Endothelial cell of umbilical vein (primary cell): ENCODE results near the gene ZNF618. TPM values are rescaled to one million over a fixed set of nuclear protein-coding genes. Genes with fewer than 3 reads are reported as not detected.

ENCODE experiments used
- BruUV-seq: library from RNA; stranded (reverse); fragments of 400-500 nt; replicated peaks from 2 replicates; lab custom pipeline; 2021; lab: Mats Ljungman, UMichigan
- CTCF ChIA-PET: fragments of 300-600, 350-600 bp; sonication (Branson Sonifier 250); formaldehyde crosslinking; loops from one replicate; lab custom pipeline; 2021; ENCODE audit warnings: antibody characterized with exemption, inconsistent platforms; lab: Charles Lee
- POLR2A ChIA-PET: fragments of 300-600, 350-600 bp; sonication (Branson Sonifier 250); formaldehyde crosslinking; loops from one replicate; lab custom pipeline; 2021; ENCODE audit warnings: antibody characterized with exemption, inconsistent platforms; lab: Charles Lee
- DNase-seq: peaks from one replicate; pipeline ENCODE4 v3.0.0-alpha.2; 2011; ENCODE audit warnings: low read depth, low spot score
- FAIRE-seq: peaks from 2 replicates; lab custom pipeline; 2011; peaks lifted over from hg19 to GRCh38; lab: Jason Lieb, UNC
- H2AFZ ChIP-seq: 2 replicates; pipeline ENCODE4 v1.6.0; 2012; ENCODE audit warnings: low read depth, low read length, control low read depth, inconsistent platforms
- H3K27ac ChIP-seq: 2 replicates; pipeline ENCODE4 v1.5.1; 2011; ENCODE audit warnings: low read depth, mild to moderate bottlenecking, control low read depth, low read length, moderate library complexity; ENCODE audit not compliant: insufficient read depth
- H3K27me3 ChIP-seq, 2 experiments: 2 replicates each; pipeline versions ENCODE4 v1.6.0 to v1.6.1; 2011; ENCODE audit warnings: low read length in 2 of 2, mixed read lengths in 1 of 2; ENCODE audit not compliant: control insufficient read depth in 2 of 2, insufficient read depth in 2 of 2
- H3K36me3 ChIP-seq, 2 experiments: 2 replicates in 1 of 2; 3 replicates in 1 of 2; pipeline ENCODE4 v1.5.1; 2011; ENCODE audit warnings: low read length in 2 of 2, mild to moderate bottlenecking in 1 of 2, moderate library complexity in 1 of 2; ENCODE audit not compliant: control insufficient read depth in 2 of 2, insufficient read depth in 2 of 2; ENCODE audit errors: extremely low read depth in 1 of 2
- H3K4me1 ChIP-seq: 3 replicates; pipeline ENCODE4 v1.5.1; 2011; ENCODE audit warnings: mild to moderate bottlenecking, low read length; ENCODE audit not compliant: control insufficient read depth, insufficient read depth; ENCODE audit errors: extremely low read depth
- H3K4me2 ChIP-seq: 2 replicates; pipeline ENCODE4 v1.6.1; 2011; ENCODE audit warnings: low read length, control low read depth, mixed read lengths; ENCODE audit not compliant: insufficient read depth
- H3K4me3 ChIP-seq, 3 experiments: fragments of 200-600 bp in 1 of 3; sonication (generic), shearing (Covaris generic) in 1 of 3; replicated peaks in 1 of 3; 2 replicates each; pipeline ENCODE4 v1.5.1; 2011 to 2016; ENCODE audit warnings: control low read depth in 3 of 3, low read length in 3 of 3, mild to moderate bottlenecking in 2 of 3, inconsistent platforms in 1 of 3, low read depth in 1 of 3, moderate library complexity in 1 of 3; ENCODE audit not compliant: insufficient read depth in 1 of 3
- H3K79me2 ChIP-seq: 2 replicates; pipeline ENCODE4 v1.6.0; 2012; ENCODE audit warnings: low read length, inconsistent platforms; ENCODE audit not compliant: control insufficient read depth, insufficient read depth
- H3K9ac ChIP-seq: replicated peaks from 2 replicates; pipeline ENCODE3; 2011; ENCODE audit warnings: low read length, control low read depth; ENCODE audit not compliant: insufficient read depth; ENCODE audit errors: extremely low read depth
- H3K9me1 ChIP-seq: replicated peaks from 3 replicates; pipeline ENCODE4 v1.6.0; 2011; ENCODE audit warnings: mild to moderate bottlenecking, low read length; ENCODE audit not compliant: control insufficient read depth, insufficient read depth; ENCODE audit errors: extremely low read depth
- H3K9me3 ChIP-seq: replicated peaks from 2 replicates; pipeline ENCODE4 v1.5.1; 2012; ENCODE audit warnings: low read length, inconsistent platforms; ENCODE audit not compliant: control insufficient read depth, insufficient read depth
- H4K20me1 ChIP-seq: replicated peaks from 2 replicates; pipeline ENCODE3; 2011; ENCODE audit warnings: mild to moderate bottlenecking, low read length; ENCODE audit not compliant: control insufficient read depth, insufficient read depth; ENCODE audit errors: extremely low read depth
- EZH2 ChIP-seq: IDR thresholded peaks from 2 replicates; pipeline ENCODE4 v1.6.1; 2012; ENCODE audit warnings: borderline replicate concordance, low read depth, mild to moderate bottlenecking, moderate library complexity, low read length, inconsistent platforms; ENCODE audit not compliant: severe bottlenecking
- FOS ChIP-seq: IDR thresholded peaks from 2 replicates; pipeline ENCODE4 v1.6.1; 2011; ENCODE audit warnings: mild to moderate bottlenecking, low read length, moderate library complexity, borderline replicate concordance; ENCODE audit not compliant: insufficient read depth
- JUN ChIP-seq: IDR thresholded peaks from 2 replicates; pipeline ENCODE4 v1.6.1; 2011; ENCODE audit warnings: borderline replicate concordance, low read depth; ENCODE audit not compliant: insufficient read length, insufficient read depth
- MAX ChIP-seq: IDR thresholded peaks from 2 replicates; pipeline ENCODE4 v1.6.1; 2011; ENCODE audit not compliant: insufficient read depth, insufficient read length
- MYC ChIP-seq: IDR thresholded peaks from one replicate; pipeline ENCODE4 v1.6.1; 2011; ENCODE audit warnings: mild to moderate bottlenecking, low read depth, low read length
- POLR2AphosphoS5 ChIP-seq: IDR thresholded peaks from 2 replicates; pipeline ENCODE4 v1.6.1; 2012; ENCODE audit warnings: low read depth, mild to moderate bottlenecking, control low read depth, low read length, moderate library complexity; ENCODE audit not compliant: insufficient read depth
- dilution Hi-C: fragments of 300-500 bp; cut with MboI; formaldehyde crosslinking; loops from one replicate; pipeline ENCODE4 v1.15.0; 2019; ENCODE audit warnings: low sequenced_read_pairs; ENCODE audit not compliant: extremely low pct_ligation_motif_present
- intact Hi-C: fragments of 100-400 bp; cut with micrococcal nuclease; formaldehyde crosslinking; loops from one replicate; pipeline ENCODE4 v1.10.0; 2022
- polyA plus RNA-seq, 4 experiments: library from polyadenylated mRNA; depleted of rRNA in 3 of 4; stranded (reverse) in 3 of 4; unstranded in 1 of 4; fragments of >200 nt; gene quantifications; 2 replicates each; pipeline versions ENCODE4 v1.2.1 to v1.2.3, GENCODE V29; 2011 to 2012; ENCODE audit warnings: missing spikeins in 1 of 4
- total RNA-seq: library from RNA; stranded (reverse); gene quantifications from 2 replicates; pipeline ENCODE4 v1.2.3, GENCODE V29; 2021

The ZNF618 gene
- total and polyA plus RNA-seq, 2 donors (not counting 3 experiments of a cell fraction or from before 2014, with no cell fraction given) = 22.6 to 80.3 TPM

- H3K9me1 ChIP-seq = no peaks in the 10 kb centered on the region
- ChIA-PET POLR2A (no interaction called here), CTCF (no interaction called here)
- H4K20me1 ChIP-seq = no peaks in the 10 kb centered on the region
- H3K79me2 ChIP-seq = peaks cover 83% of the 10 kb centered on the region
- H3K9me3 ChIP-seq = peaks cover 1% of the 10 kb centered on the region
- no peak overlapping the region for H3K4me3 ChIP-seq
- no peak for TF ChIP-seq MYC
- H3K27ac ChIP-seq = no peak overlapping the region
- peaks cover 36% of the 10 kb centered on the region for H3K4me1 ChIP-seq
- H3K9ac ChIP-seq = no peak overlapping the region
- DNase-seq (no peak), FAIRE-seq (no peak)
- no peaks in the 10 kb centered on the region for H3K27me3 ChIP-seq
- no peak overlapping the region for H2AFZ ChIP-seq
- BruUV-seq = no TSS peak
- no peaks in the 10 kb centered on the region for H3K36me3 ChIP-seq
- intact Hi-C loops = loop anchor here (2.0 kb wide), 1 partner anchor 63 kb away; no protein-coding TSS in a partner anchor
- no peak overlapping the region for H3K4me2 ChIP-seq
- dilution Hi-C loops = no loop called here
Observed at GRCh38 chr9:113931777-113932176, 55.7 kb downstream of the ZNF618 start.

GRCh38 chr9:113932906-113933584, 56.9 kb downstream of the ZNF618 start:
- CTCF ChIA-PET = interaction anchor here (0.7 to 1.2 kb wide), 3 partner anchors 25 to 195 kb away, joined by 3 to 4 read pairs (median 3); no protein-coding TSS in a partner anchor
- BruUV-seq = no TSS peak
- peaks cover 1% of the 10 kb centered on the region for H3K9me3 ChIP-seq
- H3K79me2 ChIP-seq = peaks cover 80% of the 10 kb centered on the region
- dilution Hi-C loops (no loop called here), intact Hi-C loops (no loop called here)
- H3K9me1 ChIP-seq = no peaks in the 10 kb centered on the region
- FAIRE-seq = no peak
- no peaks in the 10 kb centered on the region for H3K36me3 ChIP-seq
- H3K9ac ChIP-seq = no peak overlapping the region
- H3K4me3 ChIP-seq = no peak overlapping the region
- no peak overlapping the region for H3K4me2 ChIP-seq
- peak; percentile 10 for DNase-seq
- H2AFZ ChIP-seq = no peak overlapping the region
- H3K27me3 ChIP-seq = no peaks in the 10 kb centered on the region
- H4K20me1 ChIP-seq = no peaks in the 10 kb centered on the region
- no peak overlapping the region for H3K27ac ChIP-seq
- TF ChIP-seq MAX (no peak), EZH2 (no peak), POLR2AphosphoS5 (no peak), JUN (no peak), MYC (no peak), FOS (no peak)
- POLR2A ChIA-PET = no interaction called here
- peaks cover 40% of the 10 kb centered on the region for H3K4me1 ChIP-seq
